ENCODE results near the gene ABCC6. TPM values are rescaled to one million over a fixed set of nuclear protein-coding genes. Genes with fewer than 3 reads are reported as not detected.
"Not testable (repeated sequence)": the region's sequence is repeated elsewhere in the genome, so short reads cannot be mapped to it uniquely, and the experiment has no call there.

The ABCC6 gene
- 0.15 TPM in 1 of 2 replicates, not detected in the other for total RNA-seq
- 0.05 TPM for total RNA-seq (2013)
- polyA plus RNA-seq = 0.27 TPM in 2 replicates
- 0.36 TPM in 1 of 2 replicates, not detected in the other for polyA minus RNA-seq

DNA sequence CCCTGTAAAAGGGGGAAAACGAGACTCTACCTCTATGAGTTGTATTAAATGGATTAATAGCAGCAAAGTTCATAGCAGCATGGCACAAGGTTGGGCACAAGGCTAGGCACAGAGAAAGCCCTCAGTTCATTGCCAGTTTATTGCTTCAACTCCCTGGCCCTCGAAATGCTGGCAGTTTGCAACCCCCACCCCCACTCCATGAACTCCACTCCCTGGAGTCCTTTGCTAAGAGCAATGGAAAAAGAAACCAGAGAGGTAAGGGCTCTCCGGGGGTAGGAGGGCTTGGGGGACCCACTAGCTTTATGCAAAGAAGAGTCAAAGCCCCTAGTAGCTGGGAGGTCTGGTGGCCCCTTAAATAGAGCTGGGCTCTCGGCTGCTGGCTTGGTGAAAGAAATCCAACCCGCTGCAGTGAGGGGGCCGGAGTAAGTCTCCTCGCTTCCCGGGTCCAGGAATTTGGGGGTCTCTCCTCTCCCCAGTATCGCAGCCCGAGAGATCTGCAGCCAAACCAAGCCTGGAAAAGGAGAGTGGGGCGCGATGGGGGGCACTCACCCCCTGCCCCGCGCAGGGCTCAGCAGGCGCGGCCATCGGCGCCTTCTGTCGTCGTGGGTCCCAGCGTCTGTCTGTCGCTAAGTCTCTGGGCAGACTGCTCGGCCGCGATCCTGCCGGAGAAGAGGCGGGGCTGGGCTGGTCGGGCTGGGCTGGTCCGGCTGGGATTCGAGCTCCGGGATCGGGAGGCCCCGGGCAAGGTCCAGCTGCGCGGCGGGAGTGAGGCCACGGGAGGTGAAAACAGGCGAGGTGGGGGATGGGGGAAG lies at the start of gene ABCC6:
ABCC6 (minus strand) TSS at position 645 of the 812 bp plus-strand sequence; CDS start at position 585, 60 bp downstream.
- H3K4me1 Mint-ChIP-seq; intact Hi-C loops (cut with micrococcal nuclease); CTCF ChIA-PET; H3K36me3 ChIP-seq (replicated peaks in 1 of 2; ENCODE audit: control extremely low read depth in 1 of 2, control insufficient read depth in 1 of 2, extremely low read depth in 1 of 2, insufficient read depth in 2 of 2, low read length in 1 of 2); H3K4me2 ChIP-seq (replicated peaks; ENCODE audit: low read depth, low read length, poor library complexity, severe bottlenecking); H4K20me1 ChIP-seq (ENCODE audit: control insufficient read depth, insufficient read depth, low read length, poor library complexity, severe bottlenecking); H3K4me1 ChIP-seq (ENCODE audit: control insufficient read depth in 2 of 2, insufficient read depth in 2 of 2, low read length in 2 of 2); H3K4me3 ChIP-seq (ENCODE audit: control extremely low read depth in 1 of 5, extremely low read depth in 1 of 5, insufficient read depth in 1 of 5, low read depth in 2 of 5, low read length in 4 of 5); H3K9me3 ChIP-seq (ENCODE audit: control extremely low read depth in 1 of 3, control insufficient read depth in 2 of 3, insufficient read depth in 1 of 3, low read length in 2 of 3); H3K27ac Mint-ChIP-seq; DNase-seq; H3K79me2 ChIP-seq (ENCODE audit: control insufficient read depth, insufficient read depth, low read length); H3K9ac ChIP-seq (ENCODE audit: low read length); H3K9me3 Mint-ChIP-seq (ENCODE audit: insufficient read depth); POLR2A ChIA-PET; H3K27me3 Mint-ChIP-seq; H3K27me3 ChIP-seq (replicated peaks in 1 of 4; ENCODE audit: control extremely low read depth in 1 of 4, control insufficient read depth in 3 of 4, insufficient read depth in 4 of 4, low read length in 3 of 4); H3K27ac ChIP-seq (ENCODE audit: low read length in 2 of 2); H2AFZ ChIP-seq (ENCODE audit: insufficient read depth, low read depth, low read length, poor library complexity, severe bottlenecking): not testable (repeated sequence)
- WGBS (ENCODE audit: insufficient coverage) = no CpG with 5 or more reads among the region's 38 CpGs
- ATAC-seq (ENCODE audit: low read depth) = peak; percentile 21
- peak within 1 kb of the TSS; percentile 54 for H3K4me3 Mint-ChIP-seq

DNA sequence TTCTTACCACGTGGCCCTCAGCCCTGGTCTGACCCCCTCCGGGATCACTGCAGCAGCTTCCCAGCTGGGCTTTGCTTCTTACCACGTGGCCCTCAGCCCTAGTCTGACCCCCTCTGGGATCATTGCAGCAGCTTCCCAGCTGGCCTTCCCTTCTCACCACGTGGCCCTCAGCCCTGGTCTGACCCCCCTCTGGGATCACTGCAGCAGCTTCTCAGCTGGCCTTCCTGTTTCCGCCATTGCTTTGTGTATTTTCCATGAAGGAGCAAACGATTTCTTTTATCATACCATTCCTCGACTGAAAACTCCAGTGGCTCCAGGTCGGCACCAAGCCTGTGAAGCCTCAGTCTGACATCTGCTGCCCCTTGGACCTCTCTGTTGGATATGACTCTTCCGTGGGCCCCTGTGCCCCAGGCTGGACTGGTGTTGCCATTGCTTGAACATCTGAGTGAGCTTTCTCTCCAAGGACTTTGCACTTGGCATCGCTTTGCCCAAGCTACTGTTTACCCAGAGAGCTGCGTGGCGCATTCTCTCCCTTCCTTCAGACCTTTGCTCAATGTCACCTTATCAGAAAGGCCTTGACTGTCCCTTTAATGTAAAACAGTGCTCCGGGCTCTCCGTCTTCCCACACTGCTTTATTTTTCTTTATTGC lies 49.4 kb upstream of the ABCC6 start:
- H3K4me3 Mint-ChIP-seq; H3K79me2 ChIP-seq (ENCODE audit: control insufficient read depth, insufficient read depth, low read length); H3K4me1 ChIP-seq (ENCODE audit: control insufficient read depth in 2 of 2, insufficient read depth in 2 of 2, low read length in 2 of 2); H3K36me3 ChIP-seq (replicated peaks in 1 of 2; ENCODE audit: control extremely low read depth in 1 of 2, control insufficient read depth in 1 of 2, extremely low read depth in 1 of 2, insufficient read depth in 2 of 2, low read length in 1 of 2); H3K4me2 ChIP-seq (replicated peaks; ENCODE audit: low read depth, low read length, poor library complexity, severe bottlenecking); ATAC-seq (ENCODE audit: low read depth); H3K9ac ChIP-seq (ENCODE audit: low read length); H3K4me1 Mint-ChIP-seq; H4K20me1 ChIP-seq (ENCODE audit: control insufficient read depth, insufficient read depth, low read length, poor library complexity, severe bottlenecking); H3K27me3 Mint-ChIP-seq; H3K4me3 ChIP-seq (ENCODE audit: control extremely low read depth in 1 of 5, extremely low read depth in 1 of 5, insufficient read depth in 1 of 5, low read depth in 2 of 5, low read length in 4 of 5); H3K27ac Mint-ChIP-seq; H2AFZ ChIP-seq (ENCODE audit: insufficient read depth, low read depth, low read length, poor library complexity, severe bottlenecking); CTCF ChIA-PET; H3K27ac ChIP-seq (ENCODE audit: low read length in 2 of 2); H3K9me3 Mint-ChIP-seq (ENCODE audit: insufficient read depth); H3K9me3 ChIP-seq (ENCODE audit: control extremely low read depth in 1 of 3, control insufficient read depth in 2 of 3, insufficient read depth in 1 of 3, low read length in 2 of 3); intact Hi-C loops (cut with micrococcal nuclease); DNase-seq; POLR2A ChIA-PET; H3K27me3 ChIP-seq (replicated peaks in 1 of 4; ENCODE audit: control extremely low read depth in 1 of 4, control insufficient read depth in 3 of 4, insufficient read depth in 4 of 4, low read length in 3 of 4): not testable (repeated sequence)
- WGBS (ENCODE audit: insufficient coverage) = no CpG with 5 or more reads among the region's 14 CpGs

DNA sequence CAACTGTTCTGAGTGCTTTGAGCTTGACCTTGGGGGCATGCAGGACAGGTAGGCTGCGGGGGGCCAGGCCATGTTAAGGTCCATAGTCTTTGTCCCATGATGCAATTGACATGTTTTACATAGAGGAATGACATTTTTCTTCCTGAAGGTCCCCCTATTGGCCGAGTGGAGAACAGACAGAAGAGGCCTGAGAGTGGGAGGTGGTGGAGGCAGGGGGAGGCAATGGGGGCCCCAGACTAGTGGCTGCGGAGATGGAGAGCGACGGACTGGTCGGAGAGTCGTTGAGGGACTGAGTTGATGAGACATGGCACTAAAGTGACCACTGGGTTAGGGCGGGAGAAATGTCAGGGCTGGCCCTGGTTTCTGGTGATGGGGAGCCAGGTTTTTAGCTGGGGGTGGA lies 48.4 kb upstream of the ABCC6 start:
- H3K27ac ChIP-seq (ENCODE audit: low read length in 2 of 2); H3K9ac ChIP-seq (ENCODE audit: low read length); H3K4me1 Mint-ChIP-seq; H3K27me3 ChIP-seq (replicated peaks in 1 of 4; ENCODE audit: control extremely low read depth in 1 of 4, control insufficient read depth in 3 of 4, insufficient read depth in 4 of 4, low read length in 3 of 4); H3K4me3 ChIP-seq (ENCODE audit: control extremely low read depth in 1 of 5, extremely low read depth in 1 of 5, insufficient read depth in 1 of 5, low read depth in 2 of 5, low read length in 4 of 5); H3K36me3 ChIP-seq (replicated peaks in 1 of 2; ENCODE audit: control extremely low read depth in 1 of 2, control insufficient read depth in 1 of 2, extremely low read depth in 1 of 2, insufficient read depth in 2 of 2, low read length in 1 of 2); H3K9me3 Mint-ChIP-seq (ENCODE audit: insufficient read depth); POLR2A ChIA-PET; CTCF ChIA-PET; H3K79me2 ChIP-seq (ENCODE audit: control insufficient read depth, insufficient read depth, low read length); H2AFZ ChIP-seq (ENCODE audit: insufficient read depth, low read depth, low read length, poor library complexity, severe bottlenecking); DNase-seq; ATAC-seq (ENCODE audit: low read depth); intact Hi-C loops (cut with micrococcal nuclease); H4K20me1 ChIP-seq (ENCODE audit: control insufficient read depth, insufficient read depth, low read length, poor library complexity, severe bottlenecking); H3K4me3 Mint-ChIP-seq; H3K9me3 ChIP-seq (ENCODE audit: control extremely low read depth in 1 of 3, control insufficient read depth in 2 of 3, insufficient read depth in 1 of 3, low read length in 2 of 3); H3K4me1 ChIP-seq (ENCODE audit: control insufficient read depth in 2 of 2, insufficient read depth in 2 of 2, low read length in 2 of 2); H3K27ac Mint-ChIP-seq; H3K27me3 Mint-ChIP-seq; H3K4me2 ChIP-seq (replicated peaks; ENCODE audit: low read depth, low read length, poor library complexity, severe bottlenecking): not testable (repeated sequence)
- no CpG with 5 or more reads among the region's 8 CpGs for WGBS (ENCODE audit: insufficient coverage)
